NOMO-1 treated with dmso at 0.1 percent for 144 hours (cell line): ENCODE results near the gene TTC5.
"Not testable (repeated sequence)": the region's sequence is repeated elsewhere in the genome, so short reads cannot be mapped to it uniquely, and the experiment has no call there.

Experiments used
- DNase-seq: peaks from one replicate; lab custom pipeline; 2025; ENCODE audit not compliant: unreplicated experiment; lab: John Stamatoyannopoulos, UW

TTC5 gene, protein sequence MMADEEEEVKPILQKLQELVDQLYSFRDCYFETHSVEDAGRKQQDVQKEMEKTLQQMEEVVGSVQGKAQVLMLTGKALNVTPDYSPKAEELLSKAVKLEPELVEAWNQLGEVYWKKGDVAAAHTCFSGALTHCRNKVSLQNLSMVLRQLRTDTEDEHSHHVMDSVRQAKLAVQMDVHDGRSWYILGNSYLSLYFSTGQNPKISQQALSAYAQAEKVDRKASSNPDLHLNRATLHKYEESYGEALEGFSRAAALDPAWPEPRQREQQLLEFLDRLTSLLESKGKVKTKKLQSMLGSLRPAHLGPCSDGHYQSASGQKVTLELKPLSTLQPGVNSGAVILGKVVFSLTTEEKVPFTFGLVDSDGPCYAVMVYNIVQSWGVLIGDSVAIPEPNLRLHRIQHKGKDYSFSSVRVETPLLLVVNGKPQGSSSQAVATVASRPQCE

DNA sequence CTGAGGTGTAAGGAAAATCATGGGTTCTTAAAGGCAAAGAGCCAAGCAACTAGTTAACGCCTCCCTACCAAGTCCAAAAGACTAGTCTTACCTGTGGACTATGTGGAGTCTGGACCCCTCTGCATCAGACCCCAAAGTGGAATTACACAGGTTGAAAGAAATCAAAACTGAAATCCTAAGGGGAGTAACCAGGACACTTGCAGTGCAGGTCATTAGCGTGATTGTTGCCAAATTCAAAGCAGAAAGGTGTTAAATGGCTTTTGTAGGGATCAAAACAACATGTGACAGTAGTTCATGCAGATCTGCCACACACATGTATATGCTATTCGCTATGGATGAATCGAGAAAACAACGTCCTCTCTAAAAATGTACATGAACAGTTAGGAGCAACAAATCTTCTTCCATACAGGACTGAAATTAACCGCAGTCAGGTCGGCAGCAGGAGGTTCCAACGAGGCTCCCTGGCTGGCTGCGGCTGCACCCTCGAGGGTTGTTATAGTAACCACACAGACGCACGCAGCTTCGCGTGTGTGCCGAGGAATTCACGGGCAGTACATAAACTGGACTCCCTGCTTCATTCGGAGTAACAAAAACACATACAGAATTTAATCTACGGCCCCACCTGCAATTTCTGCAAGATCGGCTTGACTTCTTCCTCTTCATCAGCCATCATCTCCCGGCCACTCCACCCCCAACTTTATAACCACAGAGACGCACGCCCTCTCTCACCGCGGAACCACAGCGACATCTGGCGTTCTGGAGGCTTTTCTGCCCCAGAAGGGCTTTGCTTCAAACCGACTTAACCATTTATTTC, at the start of gene TTC5:
TTC5 (minus strand) TSS at position 687 of the 814 bp plus-strand sequence; CDS start at position 673, 14 bp downstream.
- peak; percentile 82 for DNase-seq

DNA sequence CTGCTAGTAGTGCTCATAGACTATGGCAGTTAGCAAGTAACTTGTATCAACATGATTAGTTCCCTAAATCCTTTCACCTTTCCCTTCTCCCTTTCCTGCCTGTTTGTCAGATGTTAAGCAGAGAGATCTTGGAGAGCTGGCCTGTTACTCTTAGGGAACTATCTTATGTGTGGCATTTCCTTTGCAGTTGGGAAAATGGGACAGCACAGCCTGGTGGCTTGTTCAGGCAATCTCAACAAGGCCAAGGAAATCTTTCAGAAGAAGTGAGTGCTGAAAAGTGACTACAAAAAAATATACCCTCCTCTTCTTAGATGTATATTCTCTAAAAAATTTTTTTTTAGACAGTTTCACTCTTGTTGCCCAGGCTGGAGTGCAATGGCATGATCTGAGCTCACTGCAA, 45.1 kb upstream of the TTC5 start:
- DNase-seq, result no peak

DNA sequence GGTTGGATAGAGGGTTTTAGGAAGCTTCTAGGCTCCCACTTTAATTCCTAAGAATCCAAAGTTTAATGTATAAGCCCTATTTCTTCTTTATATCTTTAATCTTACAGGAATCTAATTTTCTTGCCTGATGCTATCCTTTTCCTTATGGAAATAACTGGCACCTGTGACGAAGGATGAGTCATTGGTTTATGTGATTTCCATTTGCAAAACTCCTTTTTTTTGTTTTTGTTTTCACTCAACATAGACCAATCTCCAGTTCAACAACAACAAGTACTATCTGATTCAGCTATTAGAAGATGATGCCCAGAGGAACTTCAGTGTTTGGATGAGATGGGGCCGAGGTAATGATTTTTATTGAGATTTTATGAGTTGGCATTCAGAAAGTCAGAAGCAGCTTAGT, 44.5 kb upstream of the TTC5 start:
- no peak for DNase-seq

DNA sequence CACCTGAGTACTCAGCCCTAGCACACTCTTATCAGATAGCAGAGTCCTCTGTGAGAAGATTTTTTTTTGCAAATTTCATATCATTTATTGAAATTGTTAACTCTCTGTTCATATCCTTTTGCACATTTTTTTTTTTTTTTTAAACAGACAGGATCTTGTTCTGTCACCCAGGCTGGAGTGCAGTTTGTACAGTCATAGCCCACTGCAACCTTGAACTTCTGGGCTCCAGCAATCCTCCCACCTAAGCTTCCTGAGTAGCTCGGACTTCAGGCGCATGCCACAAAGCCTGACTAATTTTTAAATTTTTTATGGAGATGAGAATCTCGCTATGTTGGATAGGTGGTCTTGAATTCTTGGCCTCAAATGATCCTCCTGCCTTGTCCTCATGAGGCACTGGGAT, 42.0 kb upstream of the TTC5 start:
- no peak for DNase-seq

DNA sequence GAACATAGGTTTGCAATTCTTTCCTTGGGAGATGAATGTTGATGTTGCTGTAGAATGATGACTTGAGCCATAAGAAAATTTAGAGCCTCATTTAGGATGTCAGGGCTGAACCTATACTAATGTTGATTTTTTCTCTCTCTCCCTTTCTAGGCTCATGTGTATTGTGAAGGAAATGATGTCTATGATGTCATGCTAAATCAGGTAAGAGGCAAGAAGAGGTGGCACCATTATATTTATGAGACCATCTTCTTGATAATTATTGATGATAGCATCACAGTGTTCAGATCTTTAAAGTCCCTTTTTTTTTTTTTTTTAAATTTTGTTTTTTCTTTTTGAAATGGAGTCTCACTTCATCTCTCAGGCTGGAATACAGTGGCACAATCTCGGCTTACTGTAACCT, 41.0 kb upstream of the TTC5 start:
- DNase-seq, result no peak

DNA sequence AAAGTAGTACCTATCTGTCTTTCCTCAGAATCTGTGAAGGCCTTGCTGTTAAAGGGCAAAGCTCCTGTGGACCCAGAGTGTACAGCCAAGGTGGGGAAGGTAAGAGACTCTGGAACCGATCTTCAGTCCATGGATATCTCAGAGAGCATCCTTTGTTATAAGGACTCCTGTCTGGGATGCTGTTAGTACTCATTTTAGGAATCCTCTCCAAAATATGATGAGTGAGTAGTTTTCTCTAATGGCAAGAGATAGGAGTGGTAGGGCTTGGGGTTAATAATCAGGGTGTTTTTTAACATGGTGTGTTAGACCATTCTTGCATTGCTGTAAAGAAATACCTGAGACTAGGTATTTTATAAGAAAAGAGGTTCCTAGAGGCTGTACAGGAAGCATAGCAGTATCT, 39.6 kb upstream of the TTC5 start:
- DNase-seq, result no peak

DNA sequence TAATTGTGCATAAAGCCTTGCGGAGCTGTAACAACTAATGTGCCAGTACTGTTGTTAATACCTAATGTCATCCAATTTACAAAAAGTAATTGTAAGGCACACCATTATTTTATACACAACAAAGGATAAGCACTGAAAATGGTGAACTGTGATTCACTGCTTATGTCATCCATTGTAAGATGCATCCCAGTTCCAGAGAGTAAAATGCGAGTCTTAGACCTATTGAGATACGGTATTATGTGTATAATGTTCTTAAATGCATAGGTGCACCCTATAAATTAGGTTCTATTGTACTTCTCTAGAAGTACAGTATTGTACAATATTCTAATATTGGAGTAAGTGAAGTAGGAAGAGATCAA, 38.1 kb upstream of the TTC5 start:
- DNase-seq, result no peak

DNA sequence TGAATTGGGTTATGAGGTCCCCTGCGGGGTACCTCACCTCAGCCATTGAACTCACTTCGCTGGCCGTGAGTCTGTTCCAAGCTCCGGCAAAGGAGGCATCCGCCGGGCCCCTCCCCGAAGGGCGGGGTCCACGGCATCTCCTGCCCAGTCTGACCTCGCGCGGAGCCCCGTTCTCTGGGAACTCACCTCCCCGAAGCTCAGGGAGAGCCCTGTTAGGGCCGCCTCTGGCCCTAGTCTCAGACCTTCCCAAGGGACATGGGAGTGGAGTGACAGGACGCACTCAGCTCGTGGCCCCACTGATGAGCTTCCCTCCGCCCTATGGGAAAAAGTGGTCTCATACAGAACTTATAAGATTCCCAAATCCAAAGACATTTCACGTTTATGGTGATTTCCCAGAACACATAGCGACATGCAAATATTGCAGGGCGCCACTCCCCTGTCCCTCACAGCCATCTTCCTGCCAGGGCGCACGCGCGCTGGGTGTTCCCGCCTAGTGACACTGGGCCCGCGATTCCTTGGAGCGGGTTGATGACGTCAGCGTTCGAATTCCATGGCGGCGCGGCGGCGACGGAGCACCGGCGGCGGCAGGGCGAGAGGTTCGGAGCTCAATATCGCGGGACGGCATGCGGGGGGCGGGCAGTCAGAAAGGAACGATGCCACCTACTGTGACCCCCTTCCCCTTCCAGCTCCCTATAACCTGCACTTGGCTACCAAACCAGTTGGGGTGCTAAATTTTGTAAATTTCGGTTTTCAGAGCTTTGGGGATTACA, 37.5 kb upstream of the TTC5 start, which contains the start of gene PARP2:
PARP2 (plus strand) TSS at position 544 of the 770 bp plus-strand sequence; CDS start at position 551, 7 bp downstream.
- DNase-seq, result peak; percentile 100

DNA sequence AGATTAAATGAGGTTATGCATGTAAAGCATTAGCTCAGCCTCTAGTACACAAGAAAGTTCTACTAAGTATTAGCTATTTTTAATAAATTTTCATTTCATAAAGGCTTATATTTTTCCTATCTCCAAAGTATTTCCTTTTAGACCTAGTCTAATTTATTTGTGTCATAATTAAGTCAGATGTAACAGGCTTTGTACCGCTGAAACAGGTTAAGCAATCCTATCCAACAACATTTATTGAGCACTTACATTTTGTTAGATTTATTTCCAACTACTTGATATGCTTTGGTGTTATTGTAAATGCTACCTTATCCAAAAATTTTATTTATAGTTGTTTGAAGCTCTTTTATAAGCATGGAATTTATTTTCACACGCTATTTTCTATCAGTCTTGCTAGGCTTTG, 35.9 kb upstream of the TTC5 start:
- no peak for DNase-seq

DNA sequence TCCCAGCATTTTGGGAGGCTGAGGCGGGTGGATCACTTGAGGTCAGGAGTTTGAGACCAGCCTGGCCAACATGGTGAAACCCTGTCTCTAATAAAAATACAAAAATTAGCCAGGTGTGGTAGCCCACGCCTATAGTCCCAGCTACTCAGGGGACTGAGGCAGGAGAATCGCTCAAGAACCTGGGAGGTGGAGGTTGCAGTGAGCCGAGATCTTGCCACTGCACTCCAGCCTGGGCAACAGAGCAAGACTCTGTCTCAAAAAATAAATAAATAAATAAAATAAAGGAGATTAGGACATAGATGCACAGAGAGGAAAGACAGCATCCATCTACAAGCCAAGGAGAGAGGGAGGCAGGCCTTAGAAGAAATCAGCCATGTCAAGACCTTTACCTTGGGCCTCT, 35.3 kb upstream of the TTC5 start:
- DNase-seq, result not testable (repeated sequence)

DNA sequence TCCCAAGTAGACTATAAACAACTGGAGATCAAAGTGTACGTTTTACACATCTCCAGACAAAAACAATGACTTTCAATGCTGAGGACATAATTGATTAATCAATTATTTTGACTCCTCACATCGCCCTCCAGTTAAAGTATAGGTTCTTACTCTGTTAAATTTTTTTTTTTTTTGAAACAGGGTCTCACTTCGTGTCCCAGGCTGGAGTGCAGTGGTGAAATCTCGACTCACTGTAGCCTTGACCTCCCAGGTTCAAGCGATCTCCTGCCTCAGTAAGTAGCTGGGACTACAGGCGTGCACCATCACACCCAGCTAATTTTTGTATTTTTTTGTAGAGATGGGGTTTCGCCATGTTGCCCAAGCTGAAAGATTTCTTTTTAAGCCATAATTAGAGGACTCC, 28.3 kb upstream of the TTC5 start:
- no peak for DNase-seq

DNA sequence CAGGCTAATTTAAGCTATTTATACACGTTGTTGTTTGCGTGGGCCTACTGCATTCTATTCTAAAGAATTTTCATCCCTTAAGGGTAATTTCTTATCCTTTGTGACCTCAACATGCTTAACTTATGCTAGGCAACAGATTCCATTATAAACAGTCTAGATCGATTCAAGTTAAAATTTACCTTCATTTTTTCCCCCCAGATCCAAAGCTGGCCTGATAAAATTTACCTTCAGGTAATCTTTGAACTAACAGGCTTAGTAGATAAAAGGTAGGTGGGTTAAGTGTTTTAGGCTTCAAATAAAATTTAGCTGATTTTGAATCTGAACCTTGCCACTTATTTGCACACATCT, 27.7 kb upstream of the TTC5 start:
- no peak for DNase-seq

DNA sequence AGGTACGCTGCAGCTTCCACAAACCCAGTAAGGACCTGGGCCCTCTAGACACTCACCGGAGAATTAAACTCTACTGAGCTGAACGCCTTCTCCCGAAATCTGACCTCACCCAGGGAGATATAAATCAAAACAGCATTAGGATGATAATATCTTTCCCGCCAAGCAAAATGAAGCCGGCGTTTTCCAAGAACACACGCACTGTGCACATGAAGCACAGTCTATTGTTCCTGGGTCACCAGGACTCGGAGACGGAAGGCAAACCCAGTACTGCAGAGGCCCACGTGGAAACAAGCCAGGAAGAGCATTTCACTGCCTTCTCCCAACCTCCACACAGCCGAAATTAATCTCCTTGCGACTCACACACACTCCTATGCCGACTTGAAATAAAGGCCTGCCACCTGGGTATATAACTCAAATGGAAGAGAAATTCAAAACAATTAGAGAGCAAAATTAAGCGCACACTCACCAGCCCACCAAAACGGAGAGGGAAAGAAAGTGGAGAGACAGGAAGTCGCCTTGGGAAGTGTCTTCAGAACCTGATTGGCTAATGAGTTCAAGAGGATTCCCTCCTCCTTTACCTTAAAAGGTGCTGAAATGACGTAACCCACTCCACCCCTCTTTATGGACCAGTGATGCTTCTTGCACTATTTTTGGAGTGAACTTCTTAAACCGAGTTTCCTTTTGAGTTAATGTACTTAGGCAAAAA, 27.2 kb upstream of the TTC5 start, which contains the start of gene CCNB1IP1:
CCNB1IP1 (minus strand) TSS at position 492 of the 706 bp plus-strand sequence. CDS start 16,756 bp downstream, outside the sequence.
- peak; percentile 82 for DNase-seq

DNA sequence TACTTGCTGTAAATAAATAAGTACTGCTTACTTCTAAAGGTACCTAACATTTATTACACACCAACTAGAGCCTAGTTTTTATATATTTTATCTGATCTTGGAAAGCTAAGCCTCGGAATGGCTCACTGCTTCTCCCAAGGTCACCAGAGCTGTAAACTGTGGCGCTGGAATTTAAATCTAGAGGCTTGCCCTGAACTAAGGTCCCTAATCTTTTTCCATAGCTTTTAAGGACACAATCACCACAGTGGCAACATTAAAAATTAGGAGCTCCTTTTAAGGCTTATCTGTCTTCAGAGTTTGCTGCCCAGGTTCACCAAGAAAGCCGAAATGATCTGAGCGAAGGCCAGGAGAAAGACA, 26.7 kb upstream of the TTC5 start:
- no peak for DNase-seq

DNA sequence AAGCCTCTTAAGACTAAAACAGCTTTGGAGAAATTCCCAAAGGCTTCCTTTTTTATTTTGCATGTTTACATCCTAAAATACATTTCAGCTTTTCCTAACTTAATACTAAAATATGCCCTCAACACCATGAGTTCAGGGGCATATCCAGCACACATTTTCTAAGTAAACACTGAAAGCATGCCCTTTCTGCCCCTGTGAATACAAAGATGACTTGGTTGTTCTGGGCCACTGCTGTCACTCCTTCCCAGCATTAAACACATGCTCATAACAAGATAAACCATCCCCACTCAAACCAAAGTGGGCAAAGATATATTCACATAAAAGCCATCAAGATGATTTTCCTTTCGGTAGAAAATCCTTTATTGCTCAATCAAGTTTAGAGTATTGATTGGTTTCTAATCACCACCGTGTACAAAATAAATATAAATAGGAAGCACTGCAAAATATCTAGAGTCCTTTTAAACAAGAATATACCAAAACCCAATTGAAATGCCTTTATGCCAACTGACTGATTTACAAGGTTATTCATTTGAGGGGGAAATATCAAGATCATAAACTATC, 25.4 kb upstream of the TTC5 start:
- no peak for DNase-seq

DNA sequence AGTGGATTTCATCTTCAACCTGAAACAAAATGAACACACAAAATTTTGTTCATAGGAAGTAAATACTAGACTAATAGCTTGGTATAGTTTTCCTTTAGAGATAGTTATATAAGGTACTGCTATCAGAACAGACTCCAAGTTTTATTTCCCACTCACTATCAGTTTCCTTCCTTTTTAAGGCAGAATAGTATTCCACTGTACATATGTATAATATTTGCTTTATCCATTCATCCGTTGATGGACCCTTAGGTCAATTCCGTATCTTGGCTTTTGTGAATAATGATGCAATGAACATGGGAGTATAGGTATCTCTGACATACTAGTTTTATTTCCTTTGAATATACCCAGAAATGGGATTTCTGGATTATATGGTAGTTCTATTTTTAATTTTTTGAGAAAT, 23.6 kb upstream of the TTC5 start:
- no peak for DNase-seq

DNA sequence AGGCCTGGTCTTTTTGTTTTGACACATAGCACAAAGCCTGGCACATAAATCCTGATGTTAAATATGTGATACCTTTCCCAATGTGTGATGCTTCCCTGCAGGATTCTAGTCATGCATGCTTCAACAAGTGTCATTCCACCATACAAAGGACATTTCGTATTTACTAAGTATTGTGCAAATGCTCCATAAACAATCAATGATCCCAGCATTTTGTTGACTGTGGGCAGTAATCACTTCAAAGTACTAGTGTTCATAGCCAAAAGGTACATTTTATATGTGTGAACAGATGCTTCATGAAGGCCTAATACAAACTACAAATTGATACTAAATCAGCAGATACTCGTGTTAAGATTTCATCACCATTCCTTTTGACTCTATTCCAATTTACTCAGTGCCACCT, 23.0 kb upstream of the TTC5 start:
- DNase-seq, result no peak

DNA sequence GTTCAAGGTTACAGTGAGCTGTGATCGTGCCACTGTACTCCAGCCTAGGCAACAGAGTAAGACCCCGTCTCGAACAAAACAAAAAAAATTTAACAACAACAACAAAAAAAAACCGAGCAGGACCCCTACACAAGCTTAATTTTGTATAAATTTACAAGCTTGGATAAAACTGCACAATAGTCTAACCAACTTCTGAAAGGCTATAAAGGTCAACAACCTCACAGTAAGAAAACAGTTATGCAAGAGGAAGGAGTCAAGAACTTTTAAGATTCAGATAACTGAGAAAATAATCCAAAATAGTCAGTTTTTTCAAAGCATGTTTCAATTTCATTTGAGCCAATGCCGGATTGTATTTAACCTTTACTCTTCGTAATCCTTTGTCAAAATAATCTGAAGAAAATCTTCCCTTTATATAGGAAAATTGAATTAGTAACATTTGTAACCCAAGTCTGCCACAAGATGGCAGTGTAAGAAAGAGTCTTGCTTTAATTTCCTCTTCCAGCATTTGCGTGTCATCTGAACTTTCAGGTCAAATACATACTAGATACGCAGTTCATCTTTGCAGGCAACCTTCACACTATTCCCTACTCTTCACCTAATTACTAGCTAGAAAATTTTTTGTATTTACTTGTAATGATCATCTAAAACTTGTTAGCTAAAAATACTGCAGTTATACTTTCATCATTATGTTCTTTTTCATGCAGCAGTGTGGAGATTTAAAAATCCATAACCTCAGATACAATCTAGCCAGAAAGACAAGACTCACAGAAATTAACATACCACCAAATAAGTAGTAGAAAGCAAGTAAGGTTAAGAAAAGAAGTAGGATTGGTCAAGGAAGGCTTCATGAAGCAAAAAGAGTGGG, 21.5 kb upstream of the TTC5 start:
- peak; percentile 15 for DNase-seq

DNA sequence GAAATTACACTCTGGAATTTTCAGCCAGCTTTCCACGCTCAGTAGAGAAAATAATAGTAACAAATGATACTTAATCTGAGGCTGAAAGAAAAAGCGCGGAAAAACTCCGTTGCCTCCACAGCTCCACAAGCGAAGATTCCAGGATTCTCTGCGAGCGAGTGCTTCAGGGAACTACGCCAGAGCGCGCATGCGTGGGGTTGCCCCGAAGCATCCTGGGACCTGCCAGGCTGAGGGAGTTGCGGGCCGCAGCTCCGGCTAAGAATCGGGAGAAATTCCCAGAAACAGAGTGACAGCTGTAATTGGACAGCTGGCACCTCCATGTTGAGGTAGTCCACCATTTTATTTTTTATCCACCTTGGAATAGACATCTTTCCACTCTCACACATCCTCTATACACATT, 12.0 kb upstream of the TTC5 start:
- no peak for DNase-seq

DNA sequence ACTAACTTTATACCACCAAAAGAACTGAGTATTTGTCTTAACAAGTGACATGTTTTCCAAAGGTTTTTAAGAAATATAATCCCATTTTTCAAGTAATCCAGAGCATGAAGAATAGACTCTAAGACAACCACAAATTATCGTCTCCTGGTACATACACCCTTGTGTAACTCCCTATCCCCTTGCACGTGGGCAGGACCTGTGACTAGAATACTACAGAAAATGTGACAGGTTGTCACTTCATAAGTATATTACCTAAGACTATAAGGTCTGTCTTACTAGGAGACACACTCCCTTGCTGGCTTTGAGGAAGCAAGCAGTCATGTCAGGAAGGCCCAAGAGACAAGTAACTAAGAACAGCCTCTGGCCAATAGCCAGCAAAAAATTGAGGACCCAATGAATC, 8.3 kb upstream of the TTC5 start:
- DNase-seq, result no peak
